ENCODE data around the gene KCTD10. TPM values are rescaled to one million over a fixed set of nuclear protein-coding genes. Genes with fewer than 3 reads are reported as not detected.

KCTD10 gene
- total RNA-seq, 6 donors from 2014 or later: 50.6 to 70.2 (median 63.0) TPM

DNA sequence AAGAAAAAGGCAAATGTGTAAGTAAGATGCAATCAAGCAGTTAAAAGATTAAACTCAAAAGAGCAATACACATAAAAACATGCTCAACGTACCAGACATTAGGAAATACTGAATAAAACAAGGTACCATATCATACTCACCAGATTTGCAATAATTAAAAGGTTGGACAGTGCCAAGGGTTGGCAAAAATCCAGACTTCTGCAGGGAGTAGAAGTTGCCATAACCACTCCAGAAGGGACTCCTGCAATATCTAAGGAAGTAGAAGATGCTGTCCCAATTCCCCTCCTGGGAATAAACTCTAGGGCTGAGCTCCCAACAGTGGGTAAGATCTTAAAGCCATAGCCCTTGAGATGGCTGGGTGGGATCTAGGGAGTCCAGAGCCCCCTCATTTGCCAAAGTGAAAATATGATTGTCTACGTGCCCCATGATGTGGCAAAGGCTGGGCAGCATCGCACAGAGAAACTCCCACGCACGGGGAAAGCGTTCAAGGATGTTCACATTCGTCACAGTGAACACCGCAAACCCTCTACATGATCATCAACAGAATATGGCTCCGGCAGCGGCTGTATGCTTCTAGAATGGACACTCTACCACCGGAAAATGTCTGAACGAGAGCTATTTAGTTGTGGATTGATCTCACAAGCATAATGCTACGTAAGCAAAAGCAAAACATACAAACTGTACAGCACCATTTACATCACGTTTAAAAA, 12.3 kb downstream of the KCTD10 start:
- H3K4me3 ChIP-seq: no peak overlapping the region
- ATAC-seq (ENCODE audit: low FRiP score in 2 of 2) (no peak), DNase-seq (no peak)
- peaks cover 90 to 95% (median 93%) of the 10 kb centered on the region in 4 donors for H3K4me1 ChIP-seq
- WGBS, 2 donors: 92 to 93% methylated on average over 14 of the region's 14 CpGs
- H3K27ac ChIP-seq: peak overlapping the region in 3 of 4 donors; percentile 87 to 98 (median 95)
- peaks cover 0 to 55% (median 19%) of the 10 kb centered on the region in 4 donors for H3K36me3 ChIP-seq
- no peaks in the 10 kb centered on the region for H3K27me3 ChIP-seq
- no peaks in the 10 kb centered on the region for H3K9me3 ChIP-seq
- TF ChIP-seq POLR2A (IDR thresholded peaks at IDR 0.05) (no peak), POLR2AphosphoS5 (IDR thresholded peaks at IDR 0.05) (no peak), EP300 (IDR thresholded peaks at IDR 0.05) (no peak)
- TF ChIP-seq, protein P1, sequence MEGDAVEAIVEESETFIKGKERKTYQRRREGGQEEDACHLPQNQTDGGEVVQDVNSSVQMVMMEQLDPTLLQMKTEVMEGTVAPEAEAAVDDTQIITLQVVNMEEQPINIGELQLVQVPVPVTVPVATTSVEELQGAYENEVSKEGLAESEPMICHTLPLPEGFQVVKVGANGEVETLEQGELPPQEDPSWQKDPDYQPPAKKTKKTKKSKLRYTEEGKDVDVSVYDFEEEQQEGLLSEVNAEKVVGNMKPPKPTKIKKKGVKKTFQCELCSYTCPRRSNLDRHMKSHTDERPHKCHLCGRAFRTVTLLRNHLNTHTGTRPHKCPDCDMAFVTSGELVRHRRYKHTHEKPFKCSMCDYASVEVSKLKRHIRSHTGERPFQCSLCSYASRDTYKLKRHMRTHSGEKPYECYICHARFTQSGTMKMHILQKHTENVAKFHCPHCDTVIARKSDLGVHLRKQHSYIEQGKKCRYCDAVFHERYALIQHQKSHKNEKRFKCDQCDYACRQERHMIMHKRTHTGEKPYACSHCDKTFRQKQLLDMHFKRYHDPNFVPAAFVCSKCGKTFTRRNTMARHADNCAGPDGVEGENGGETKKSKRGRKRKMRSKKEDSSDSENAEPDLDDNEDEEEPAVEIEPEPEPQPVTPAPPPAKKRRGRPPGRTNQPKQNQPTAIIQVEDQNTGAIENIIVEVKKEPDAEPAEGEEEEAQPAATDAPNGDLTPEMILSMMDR (IDR thresholded peaks at IDR 0.05): no peak

DNA sequence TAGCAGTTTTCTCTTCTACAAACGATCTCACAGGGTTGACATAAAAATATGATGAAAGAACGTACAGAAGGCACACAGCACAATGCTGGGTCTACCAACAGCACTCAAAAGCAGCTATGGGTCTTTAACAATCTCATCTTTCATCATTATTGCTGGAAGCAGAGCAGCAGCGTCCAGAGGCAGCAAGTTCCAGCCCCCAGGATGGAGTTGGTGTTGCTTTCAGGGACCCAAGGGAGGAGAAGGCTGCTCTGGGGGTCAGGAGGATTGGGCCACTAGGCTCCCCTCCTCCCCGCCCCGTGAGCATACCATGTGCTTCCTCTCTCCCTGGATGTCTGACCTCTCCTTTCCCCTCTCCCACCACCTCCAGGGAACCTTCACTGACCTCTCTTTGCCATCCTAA, 13.3 kb downstream of the KCTD10 start:
- Histone ChIP-seq H3K9me3 (no peaks in the 10 kb centered on the region), H3K27me3 (no peaks in the 10 kb centered on the region), H3K27ac (peak overlapping the region; percentile 87 to 98 (median 92)), H3K4me1 (peaks cover 84 to 94% (median 91%) of the 10 kb centered on the region in 4 donors), H3K4me3 (peak overlapping the region in 2 of 4 donors; percentile 26 to 31), H3K36me3 (peaks cover 0 to 50% (median 13%) of the 10 kb centered on the region in 4 donors)
- ATAC-seq (ENCODE audit: low FRiP score in 2 of 2) (no peak), DNase-seq (no peak)
- WGBS, 2 donors: 47 to 54% methylated on average over 5 of the region's 5 CpGs
- TF ChIP-seq, protein P1 (IDR thresholded peaks at IDR 0.05): no peak
- no peak for TF ChIP-seq POLR2AphosphoS5 (IDR thresholded peaks at IDR 0.05)
- TF ChIP-seq EP300 (IDR thresholded peaks at IDR 0.05): no peak
- no peak for TF ChIP-seq POLR2A (IDR thresholded peaks at IDR 0.05)

DNA sequence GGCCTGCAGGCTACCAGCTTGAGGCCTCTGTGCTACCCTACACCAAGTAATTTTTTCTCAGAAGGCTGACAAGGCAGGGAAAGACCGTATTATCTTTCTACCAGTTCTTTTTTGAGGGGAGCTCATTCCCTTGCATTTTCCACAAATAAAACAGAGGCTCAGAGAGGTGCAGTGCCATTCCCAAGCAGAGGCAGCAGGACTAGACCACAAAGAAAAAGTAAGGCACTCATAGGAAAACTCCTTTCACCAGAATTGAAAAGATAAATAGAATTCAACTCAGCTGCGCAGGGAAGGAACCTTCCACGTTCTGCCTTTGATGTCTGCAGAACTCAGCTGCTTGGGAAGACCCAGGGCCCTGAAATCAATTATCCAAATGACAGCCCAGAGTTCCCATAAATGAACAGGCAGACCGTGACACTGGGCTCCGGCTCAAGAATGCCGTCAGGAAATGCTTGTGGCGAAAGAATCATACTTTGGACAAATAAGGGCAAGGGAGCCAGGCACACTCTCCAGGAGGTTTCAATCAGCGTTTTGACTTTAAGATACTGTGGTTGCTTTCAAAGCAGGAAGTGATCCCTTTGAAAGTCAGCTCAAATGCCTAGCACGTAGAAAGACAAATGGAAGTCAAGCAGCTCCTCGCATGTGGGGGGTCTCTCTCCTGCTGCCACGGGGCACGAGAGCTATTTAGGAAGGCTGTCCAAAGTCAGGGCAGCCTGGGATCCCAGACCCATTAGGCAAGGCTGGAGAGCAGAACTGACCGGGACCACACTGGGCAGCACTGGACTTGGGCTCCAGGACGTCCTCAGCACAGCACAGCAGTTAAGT, 14.0 kb downstream of the KCTD10 start:
- Histone ChIP-seq H3K4me1 (peaks cover 79 to 97% (median 89%) of the 10 kb centered on the region in 4 donors), H3K9me3 (no peaks in the 10 kb centered on the region), H3K27me3 (no peaks in the 10 kb centered on the region), H3K27ac (peak overlapping the region; percentile 87 to 98 (median 92)), H3K4me3 (peak overlapping the region in 2 of 4 donors; percentile 26 to 31), H3K36me3 (peaks cover 0 to 46% (median 9%) of the 10 kb centered on the region in 4 donors)
- DNase-seq: peak in 1 of 2 donors; percentile 84
- TF ChIP-seq POLR2A (IDR thresholded peaks at IDR 0.05) (peak in 1 of 4 donors; percentile 43), POLR2AphosphoS5 (IDR thresholded peaks at IDR 0.05) (peak; percentile 81 to 95), EP300 (IDR thresholded peaks at IDR 0.05) (peak in 2 of 4 donors; percentile 59 to 89)
- TF ChIP-seq, protein P1 (IDR thresholded peaks at IDR 0.05): no peak
- ATAC-seq (ENCODE audit: low FRiP score in 2 of 2): peak; percentile 74 to 85
- 13 to 27% methylated on average over 14 of the region's 14 CpGs for WGBS, 2 donors

DNA sequence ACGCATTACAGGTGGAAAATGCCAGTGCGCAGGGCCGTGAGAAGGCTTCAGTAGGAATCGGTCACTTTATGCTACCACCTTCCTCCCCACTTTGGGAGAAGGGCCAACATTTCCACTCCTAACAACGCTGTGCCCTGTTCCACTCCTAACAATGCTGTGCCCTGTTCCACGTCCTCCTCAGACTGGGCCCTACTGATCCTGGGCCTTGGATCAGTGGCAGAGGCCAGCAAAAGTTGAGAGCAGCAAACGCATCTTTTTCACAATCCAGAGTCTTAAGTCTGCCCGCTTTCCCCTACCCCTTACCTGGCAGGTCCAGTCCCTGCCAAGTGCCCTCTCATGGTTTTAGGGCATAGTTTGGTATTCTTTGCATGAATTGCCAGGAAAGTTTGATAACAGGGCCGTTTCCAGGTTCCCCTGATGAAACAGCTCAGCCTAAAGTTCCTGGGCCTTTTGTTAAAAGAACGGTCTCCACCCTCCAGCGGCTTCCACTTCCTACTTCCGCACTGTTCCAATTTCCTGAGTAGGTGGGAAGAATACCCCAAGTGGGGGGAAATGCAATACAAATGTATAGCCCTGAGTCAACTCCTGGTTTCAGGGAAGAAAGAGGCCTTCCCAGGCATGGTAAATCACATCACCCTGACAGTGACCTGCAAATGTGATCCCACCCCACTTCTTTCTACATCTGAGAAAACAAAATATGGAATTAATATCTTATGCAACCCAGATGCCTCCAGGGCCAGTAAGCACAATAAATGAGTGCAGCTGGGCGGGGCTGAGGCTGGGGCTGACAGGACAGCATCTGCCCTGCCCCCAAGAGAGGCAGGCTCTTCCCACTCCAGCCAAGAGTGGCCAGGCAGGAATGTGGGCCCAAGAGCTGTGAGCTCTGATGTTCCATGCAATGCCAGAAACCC, 15.0 kb downstream of the KCTD10 start:
- peak in 1 of 2 donors; percentile 78 for DNase-seq
- WGBS, 2 donors: 50 to 52% methylated on average over 13 of the region's 13 CpGs
- Histone ChIP-seq H3K4me1 (peaks cover 69 to 94% (median 81%) of the 10 kb centered on the region in 4 donors), H3K36me3 (peaks cover 0 to 46% (median 7%) of the 10 kb centered on the region in 4 donors), H3K9me3 (no peaks in the 10 kb centered on the region), H3K4me3 (no peak overlapping the region), H3K27ac (peak overlapping the region; percentile 87 to 98 (median 92)), H3K27me3 (no peaks in the 10 kb centered on the region)
- no peak for TF ChIP-seq POLR2A (IDR thresholded peaks at IDR 0.05)
- TF ChIP-seq POLR2AphosphoS5 (IDR thresholded peaks at IDR 0.05): peak; percentile 44 to 62
- TF ChIP-seq, protein P1 (IDR thresholded peaks at IDR 0.05): no peak
- TF ChIP-seq EP300 (IDR thresholded peaks at IDR 0.05): peak in 1 of 4 donors; percentile 43
- ATAC-seq (ENCODE audit: low FRiP score in 2 of 2): peak; percentile 87 to 93
